Cardiac muscle cell (in vitro differentiated cells and primary cell): ENCODE results near the gene ATP12A. TPM values are rescaled to one million over a fixed set of nuclear protein-coding genes. Genes with fewer than 3 reads are reported as not detected.

ENCODE experiments used
- DNase-seq, 2 donors: peaks; one replicate each; pipeline versions ENCODE4 v3.0.0 to v3.0.0-alpha.2; 2010 to 2017; ENCODE audit warnings: low read depth in 1 of 2, low spot score in 1 of 2
- H3K27ac ChIP-seq: fragments of 200-600 bp; sonication (generic); 2 replicates; pipeline ENCODE4 v1.5.1; 2016
- H3K27me3 ChIP-seq: fragments of 200-600 bp; sonication (generic); 2 replicates; pipeline ENCODE4 v1.6.0; 2016; ENCODE audit warnings: control low read depth
- H3K36me3 ChIP-seq: fragments of 200-600 bp; sonication (generic); 2 replicates; pipeline ENCODE4 v1.5.1; 2016; ENCODE audit warnings: control low read depth
- H3K4me1 ChIP-seq: fragments of 200-600 bp; sonication (generic); 2 replicates; pipeline ENCODE4 v1.8.1; 2017; ENCODE audit warnings: low read depth, mild to moderate bottlenecking, mixed run types
- H3K4me3 ChIP-seq: fragments of 200-600 bp; sonication (generic); 2 replicates; pipeline ENCODE4 v1.5.1; 2016; ENCODE audit warnings: mild to moderate bottlenecking
- H3K9me3 ChIP-seq: fragments of 200-600 bp; sonication (generic); 2 replicates; pipeline ENCODE4 v1.5.1; 2017; ENCODE audit warnings: low read depth, mild to moderate bottlenecking, control low read depth
- CTCF ChIP-seq: IDR thresholded peaks from 2 replicates; pipeline ENCODE4 v1.5.1; 2012; ENCODE audit warnings: low read depth, mild to moderate bottlenecking, low read length
- polyA plus RNA-seq: library from polyadenylated mRNA; unstranded; fragments of >200 nt; fragmentation: Nextera tagmentation; extraction: Ambion mirVana; gene quantifications from 2 replicates; pipeline ENCODE4 v1.2.1, GENCODE V29; 2016
- total RNA-seq: library from RNA; depleted of rRNA; stranded (reverse); fragments of >200 nt; gene quantifications from 2 replicates; pipeline ENCODE4 v1.2.3, GENCODE V29; 2016

Gene ATP12A
- total and polyA plus RNA-seq, 2 experiments from 2014 or later = not detected

DNA sequence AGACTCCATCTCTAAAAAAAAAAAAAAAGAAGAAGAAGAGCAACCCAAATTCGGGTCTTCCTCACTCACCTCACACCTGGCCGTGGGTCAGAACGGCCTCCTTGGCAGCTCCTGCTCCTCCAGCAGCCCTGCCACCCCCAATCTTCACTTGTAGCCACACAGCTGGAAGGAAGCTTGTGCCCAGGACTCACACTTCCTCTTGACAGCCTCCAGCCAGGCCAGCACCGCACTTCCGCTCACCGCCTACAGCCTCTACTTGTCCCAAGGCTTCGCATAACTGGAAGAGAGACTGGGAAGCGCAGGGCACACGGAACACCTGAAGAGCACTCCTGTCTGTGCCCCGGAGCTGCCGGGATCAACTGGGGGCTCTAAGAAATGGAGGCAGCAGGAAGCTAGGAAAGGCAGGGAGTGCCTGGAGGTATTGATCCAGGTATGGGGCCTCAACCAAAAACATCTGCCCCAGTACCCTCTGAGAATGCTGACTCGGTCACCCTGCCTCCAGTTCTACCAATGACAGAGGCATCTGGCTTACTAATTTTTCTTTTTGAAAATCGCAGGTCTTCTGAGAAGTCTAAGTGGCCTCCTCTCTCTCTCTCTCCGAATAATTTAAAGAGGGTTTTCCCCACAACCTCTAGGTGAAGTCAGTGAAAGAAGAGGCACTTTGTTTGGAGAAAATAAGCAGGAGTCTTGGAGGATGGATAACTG, 31.1 kb upstream of the ATP12A start:
- Histone ChIP-seq H3K4me3 (no peak overlapping the region), H3K4me1 (no peaks in the 10 kb centered on the region), H3K36me3 (no peaks in the 10 kb centered on the region), H3K27ac (no peak overlapping the region), H3K27me3 (no peaks in the 10 kb centered on the region), H3K9me3 (no peaks in the 10 kb centered on the region)
- TF ChIP-seq CTCF = no peak
- no peak for DNase-seq

DNA sequence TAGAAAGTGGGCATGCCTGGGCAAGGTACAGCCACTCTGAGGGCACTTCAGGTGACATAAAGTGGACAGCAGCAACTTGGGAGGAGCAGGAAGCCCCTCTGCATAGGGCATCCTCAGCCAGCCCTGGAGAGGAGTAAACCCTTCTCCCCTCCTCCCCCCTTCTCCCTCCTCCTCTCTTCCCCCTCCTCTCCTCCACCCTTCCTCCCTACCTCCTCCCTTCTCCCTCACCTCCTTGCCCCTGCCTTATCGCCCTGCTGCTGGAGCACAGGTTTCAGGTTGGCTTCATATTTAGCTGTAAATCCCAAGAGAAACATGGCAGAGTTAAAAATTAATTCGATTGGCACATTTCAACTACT, 30.5 kb upstream of the ATP12A start:
- H3K9me3 ChIP-seq = no peaks in the 10 kb centered on the region
- H3K4me1 ChIP-seq = no peaks in the 10 kb centered on the region
- no peaks in the 10 kb centered on the region for H3K36me3 ChIP-seq
- H3K27me3 ChIP-seq = no peaks in the 10 kb centered on the region
- H3K27ac ChIP-seq = no peak overlapping the region
- no peak for TF ChIP-seq CTCF
- H3K4me3 ChIP-seq = no peak overlapping the region
- DNase-seq = no peak

DNA sequence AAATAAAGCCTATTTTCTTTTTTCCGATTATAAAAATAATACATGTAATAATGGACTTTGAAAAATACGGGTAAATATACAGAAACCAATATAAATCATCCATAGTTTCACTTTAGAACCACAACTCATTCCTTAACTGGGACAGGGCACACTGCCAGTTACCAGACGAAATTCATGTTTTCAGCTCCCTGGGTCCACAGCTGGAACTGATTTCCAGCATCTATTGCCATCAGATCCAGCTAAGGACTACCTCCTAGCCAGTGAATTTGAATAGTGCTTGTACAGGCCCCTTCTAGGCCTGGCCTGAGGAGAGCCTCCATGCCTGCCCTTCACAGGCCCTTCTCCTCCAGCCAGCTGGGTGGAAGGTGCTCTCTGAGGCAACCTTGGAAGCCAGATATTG, 30.0 kb upstream of the ATP12A start:
- H3K4me1 ChIP-seq = no peaks in the 10 kb centered on the region
- no peaks in the 10 kb centered on the region for H3K27me3 ChIP-seq
- H3K4me3 ChIP-seq = no peak overlapping the region
- H3K9me3 ChIP-seq = no peaks in the 10 kb centered on the region
- peak in 1 of 2 donors; percentile 65 for DNase-seq
- no peaks in the 10 kb centered on the region for H3K36me3 ChIP-seq
- TF ChIP-seq CTCF = no peak
- no peak overlapping the region for H3K27ac ChIP-seq

DNA sequence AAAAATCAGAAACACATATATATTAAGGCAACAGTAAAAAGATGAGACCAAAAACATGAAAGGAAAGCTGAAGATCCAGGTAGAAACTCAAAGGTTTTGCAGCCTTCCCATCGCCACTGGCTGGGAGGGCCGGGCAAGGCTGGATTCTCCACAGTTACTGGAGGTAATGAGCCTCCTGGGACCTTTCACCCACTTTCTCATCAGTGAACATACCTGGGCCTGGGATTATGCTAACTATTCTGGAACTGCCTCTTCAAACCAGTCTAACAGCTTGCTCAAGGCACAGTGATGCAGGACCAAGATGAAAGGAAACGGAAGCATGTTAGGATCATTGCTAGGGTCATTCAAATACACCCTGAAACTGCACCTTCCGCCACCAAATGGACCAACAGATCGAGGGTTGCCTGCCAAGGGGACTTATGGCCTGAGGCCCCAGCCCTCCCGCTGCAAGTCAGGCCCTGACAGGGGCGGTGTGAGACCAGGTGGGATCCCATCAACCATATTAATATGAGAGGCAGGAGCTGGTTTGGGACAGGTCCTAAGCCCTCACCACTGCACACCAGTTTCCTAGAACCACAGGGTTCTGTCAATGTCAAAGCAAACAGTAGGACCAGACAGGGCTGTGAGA, 28.4 kb upstream of the ATP12A start:
- no peak overlapping the region for H3K27ac ChIP-seq
- TF ChIP-seq CTCF = no peak
- no peaks in the 10 kb centered on the region for H3K27me3 ChIP-seq
- H3K9me3 ChIP-seq = no peaks in the 10 kb centered on the region
- H3K36me3 ChIP-seq = no peaks in the 10 kb centered on the region
- H3K4me3 ChIP-seq = no peak overlapping the region
- H3K4me1 ChIP-seq = no peaks in the 10 kb centered on the region
- no peak for DNase-seq

GRCh38 chr13:24652359-24652758, 27.8 kb upstream of the ATP12A start:
- H3K27ac ChIP-seq = no peak overlapping the region
- H3K36me3 ChIP-seq = no peaks in the 10 kb centered on the region
- no peaks in the 10 kb centered on the region for H3K4me1 ChIP-seq
- no peaks in the 10 kb centered on the region for H3K9me3 ChIP-seq
- no peak overlapping the region for H3K4me3 ChIP-seq
- H3K27me3 ChIP-seq = no peaks in the 10 kb centered on the region
- TF ChIP-seq CTCF = no peak
- no peak for DNase-seq
